Panc1 (cell line): ENCODE results near the gene GRHL1. TPM values are rescaled to one million over a fixed set of nuclear protein-coding genes. Genes with fewer than 3 reads are reported as not detected.

Experiments used
- ATAC-seq: fragments of 200-7000 bp; cut with Tn5 transposase; 2 replicates; pipeline ENCODE4 v1.9.1; 2020; ENCODE audit warnings: mild to moderate bottlenecking, moderate library complexity
- BruUV-seq: library from RNA; stranded (reverse); fragments of 400-500 nt; replicated peaks from 2 replicates; lab custom pipeline; 2021; lab: Mats Ljungman, UMichigan
- CTCF ChIA-PET: fragments of 300-600 bp; sonication (Branson Sonifier 250); formaldehyde crosslinking; loops from one replicate; lab custom pipeline; 2022; ENCODE audit warnings: antibody characterized with exemption; lab: Charles Lee
- POLR2A ChIA-PET: fragments of 300-600 bp; sonication (Branson Sonifier 250); formaldehyde crosslinking; loops from one replicate; lab custom pipeline; 2022; ENCODE audit warnings: antibody characterized with exemption; lab: Charles Lee
- DNase-seq: peaks from one replicate; pipeline ENCODE4 v3.0.0-alpha.2; 2010; ENCODE audit warnings: low read depth, low spot score
- H3K27ac ChIP-seq: 2 replicates; pipeline ENCODE4 v1.5.1; 2011; ENCODE audit warnings: mild to moderate bottlenecking, low read length, inconsistent platforms
- H3K27me3 ChIP-seq: fragments of 200-500 bp; sonication (Bioruptor generic); 2 replicates; pipeline ENCODE4 v1.6.0; 2014; ENCODE audit warnings: low read length, inconsistent platforms; ENCODE audit not compliant: control insufficient read depth, insufficient read depth
- H3K36me3 ChIP-seq: fragments of 200-500 bp; sonication (Bioruptor generic); 2 replicates; pipeline ENCODE4 v1.5.1; 2014; ENCODE audit warnings: inconsistent platforms, mild to moderate bottlenecking, low read length, moderate library complexity; ENCODE audit not compliant: control insufficient read depth, insufficient read depth
- H3K4me1 ChIP-seq: 2 replicates; pipeline ENCODE4 v1.5.1; 2011; ENCODE audit warnings: inconsistent platforms, mild to moderate bottlenecking, low read length, moderate library complexity; ENCODE audit not compliant: control insufficient read depth, insufficient read depth
- H3K4me3 ChIP-seq, 2 experiments: 2 replicates each; pipeline ENCODE4 v1.5.1; 2011 to 2012; ENCODE audit warnings: low read depth in 2 of 2, low read length in 2 of 2, mild to moderate bottlenecking in 2 of 2, inconsistent platforms in 1 of 2, moderate library complexity in 1 of 2
- H3K9me3 ChIP-seq: fragments of 200-500 bp; sonication (Bioruptor generic); 2 replicates; pipeline ENCODE4 v1.5.1; 2014; ENCODE audit warnings: low read depth, mild to moderate bottlenecking, inconsistent platforms, low read length, moderate library complexity; ENCODE audit not compliant: control insufficient read depth, insufficient read depth
- POLR2AphosphoS5 ChIP-seq: IDR thresholded peaks from 2 replicates; pipeline ENCODE4 v1.6.1; 2012; ENCODE audit warnings: mild to moderate bottlenecking, low read depth, low read length, moderate library complexity
- SIN3A ChIP-seq: IDR thresholded peaks from 2 replicates; pipeline ENCODE4 v1.6.1; 2012; ENCODE audit warnings: low read depth, mild to moderate bottlenecking, low read length, moderate library complexity, borderline replicate concordance; ENCODE audit not compliant: insufficient read depth
- TCF7L2 ChIP-seq: IDR thresholded peaks from 2 replicates; pipeline ENCODE4 v1.6.1; 2011; ENCODE audit warnings: mild to moderate bottlenecking, low read depth, low read length, inconsistent platforms
- in situ Hi-C: cut with HindIII; loops from 2 replicates; pipeline ENCODE4 v1.10.0; 2016; ENCODE audit warnings: low sequenced_read_pairs, low pct_unique_long_range_greater_than_20kb
- intact Hi-C: fragments of 100-400 bp; cut with micrococcal nuclease; formaldehyde crosslinking; loops from one replicate; pipeline ENCODE4 v1.10.0; 2022; ENCODE audit not compliant: unreplicated experiment
- total RNA-seq: library from RNA; stranded (reverse); gene quantifications from one replicate; pipeline ENCODE4 v1.2.1, GENCODE V29; 2021; ENCODE audit not compliant: unreplicated experiment
- TF ChIP-seq, protein P1 (sequence below), 2 experiments: IDR thresholded peaks; 2 replicates each; pipeline ENCODE4 v1.6.1; 2011 to 2012; ENCODE audit warnings: low read depth in 2 of 2, control low read depth in 1 of 2, low read length in 1 of 2, mild to moderate bottlenecking in 1 of 2, moderate library complexity in 1 of 2; ENCODE audit not compliant: insufficient read depth in 1 of 2
- TF ChIP-seq, protein P2 (sequence below): fragments of 450-650 bp; IDR thresholded peaks from 2 replicates; pipeline ENCODE4 v1.5.1; 2017; ENCODE audit warnings: mild to moderate bottlenecking

The GRHL1 gene
- total RNA-seq, 1 experiment from 2014 or later = 4.7 TPM

DNA sequence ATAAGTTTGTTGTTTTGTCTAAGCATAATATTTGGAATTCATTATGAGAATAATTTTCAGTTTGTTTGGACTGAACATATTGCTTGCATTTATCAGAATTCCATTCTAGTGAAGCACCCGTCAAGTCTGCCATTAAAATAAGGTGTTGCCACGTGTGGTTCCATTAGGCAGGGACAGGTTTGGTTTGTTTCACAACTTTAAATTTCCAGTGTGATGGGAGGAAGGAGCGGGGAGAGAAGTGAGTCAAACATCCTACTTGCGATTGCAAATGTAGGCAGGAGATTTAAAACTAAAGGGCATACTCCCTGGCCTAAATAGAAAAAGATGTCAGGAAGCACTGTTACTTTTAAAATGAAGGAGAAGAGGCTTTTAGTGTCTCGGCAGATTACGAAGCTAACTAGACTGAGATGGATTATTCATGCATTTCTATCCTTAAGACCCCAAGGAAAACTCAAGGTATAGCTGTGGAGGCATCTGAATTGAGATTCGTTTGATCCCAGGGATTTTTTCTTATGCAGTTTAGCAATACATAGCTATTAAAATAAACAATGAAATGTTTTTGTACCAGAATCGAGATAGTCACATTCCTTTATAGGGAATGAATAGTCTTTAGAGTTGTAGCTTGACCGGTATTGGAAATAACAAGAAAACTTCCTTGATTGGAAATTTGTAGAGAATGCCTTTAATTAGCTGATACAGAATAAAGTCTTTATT is 19.8 kb downstream of the GRHL1 start:
- H3K4me3 ChIP-seq = no peak overlapping the region
- ChIA-PET POLR2A (interaction anchor here (0.6 kb wide), 1 partner anchor 108 kb away, joined by 5 read pairs; no protein-coding TSS in a partner anchor), CTCF (interaction anchor here (0.6 to 1.4 kb wide), 2 partner anchors 13 to 14 kb away, joined by 4 to 6 read pairs; no protein-coding TSS in a partner anchor)
- H3K4me1 ChIP-seq = peaks cover 29% of the 10 kb centered on the region
- no peaks in the 10 kb centered on the region for H3K27me3 ChIP-seq
- in situ Hi-C loops (no loop called here), intact Hi-C loops (no loop called here)
- BruUV-seq = no TSS peak
- TF ChIP-seq TCF7L2 (no peak), POLR2AphosphoS5 (no peak), SIN3A (no peak)
- TF ChIP-seq, protein P1, sequence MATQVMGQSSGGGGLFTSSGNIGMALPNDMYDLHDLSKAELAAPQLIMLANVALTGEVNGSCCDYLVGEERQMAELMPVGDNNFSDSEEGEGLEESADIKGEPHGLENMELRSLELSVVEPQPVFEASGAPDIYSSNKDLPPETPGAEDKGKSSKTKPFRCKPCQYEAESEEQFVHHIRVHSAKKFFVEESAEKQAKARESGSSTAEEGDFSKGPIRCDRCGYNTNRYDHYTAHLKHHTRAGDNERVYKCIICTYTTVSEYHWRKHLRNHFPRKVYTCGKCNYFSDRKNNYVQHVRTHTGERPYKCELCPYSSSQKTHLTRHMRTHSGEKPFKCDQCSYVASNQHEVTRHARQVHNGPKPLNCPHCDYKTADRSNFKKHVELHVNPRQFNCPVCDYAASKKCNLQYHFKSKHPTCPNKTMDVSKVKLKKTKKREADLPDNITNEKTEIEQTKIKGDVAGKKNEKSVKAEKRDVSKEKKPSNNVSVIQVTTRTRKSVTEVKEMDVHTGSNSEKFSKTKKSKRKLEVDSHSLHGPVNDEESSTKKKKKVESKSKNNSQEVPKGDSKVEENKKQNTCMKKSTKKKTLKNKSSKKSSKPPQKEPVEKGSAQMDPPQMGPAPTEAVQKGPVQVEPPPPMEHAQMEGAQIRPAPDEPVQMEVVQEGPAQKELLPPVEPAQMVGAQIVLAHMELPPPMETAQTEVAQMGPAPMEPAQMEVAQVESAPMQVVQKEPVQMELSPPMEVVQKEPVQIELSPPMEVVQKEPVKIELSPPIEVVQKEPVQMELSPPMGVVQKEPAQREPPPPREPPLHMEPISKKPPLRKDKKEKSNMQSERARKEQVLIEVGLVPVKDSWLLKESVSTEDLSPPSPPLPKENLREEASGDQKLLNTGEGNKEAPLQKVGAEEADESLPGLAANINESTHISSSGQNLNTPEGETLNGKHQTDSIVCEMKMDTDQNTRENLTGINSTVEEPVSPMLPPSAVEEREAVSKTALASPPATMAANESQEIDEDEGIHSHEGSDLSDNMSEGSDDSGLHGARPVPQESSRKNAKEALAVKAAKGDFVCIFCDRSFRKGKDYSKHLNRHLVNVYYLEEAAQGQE (IDR thresholded peaks at IDR 0.05; ENCODE audit: insufficient read depth in 1 of 2, low read depth in 2 of 2, low read length in 1 of 2) = no peak
- TF ChIP-seq, protein P2, sequence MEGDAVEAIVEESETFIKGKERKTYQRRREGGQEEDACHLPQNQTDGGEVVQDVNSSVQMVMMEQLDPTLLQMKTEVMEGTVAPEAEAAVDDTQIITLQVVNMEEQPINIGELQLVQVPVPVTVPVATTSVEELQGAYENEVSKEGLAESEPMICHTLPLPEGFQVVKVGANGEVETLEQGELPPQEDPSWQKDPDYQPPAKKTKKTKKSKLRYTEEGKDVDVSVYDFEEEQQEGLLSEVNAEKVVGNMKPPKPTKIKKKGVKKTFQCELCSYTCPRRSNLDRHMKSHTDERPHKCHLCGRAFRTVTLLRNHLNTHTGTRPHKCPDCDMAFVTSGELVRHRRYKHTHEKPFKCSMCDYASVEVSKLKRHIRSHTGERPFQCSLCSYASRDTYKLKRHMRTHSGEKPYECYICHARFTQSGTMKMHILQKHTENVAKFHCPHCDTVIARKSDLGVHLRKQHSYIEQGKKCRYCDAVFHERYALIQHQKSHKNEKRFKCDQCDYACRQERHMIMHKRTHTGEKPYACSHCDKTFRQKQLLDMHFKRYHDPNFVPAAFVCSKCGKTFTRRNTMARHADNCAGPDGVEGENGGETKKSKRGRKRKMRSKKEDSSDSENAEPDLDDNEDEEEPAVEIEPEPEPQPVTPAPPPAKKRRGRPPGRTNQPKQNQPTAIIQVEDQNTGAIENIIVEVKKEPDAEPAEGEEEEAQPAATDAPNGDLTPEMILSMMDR = no peak
- no peaks in the 10 kb centered on the region for H3K9me3 ChIP-seq
- no peak overlapping the region for H3K27ac ChIP-seq
- DNase-seq (no peak), ATAC-seq (no peak)
- no peaks in the 10 kb centered on the region for H3K36me3 ChIP-seq

DNA sequence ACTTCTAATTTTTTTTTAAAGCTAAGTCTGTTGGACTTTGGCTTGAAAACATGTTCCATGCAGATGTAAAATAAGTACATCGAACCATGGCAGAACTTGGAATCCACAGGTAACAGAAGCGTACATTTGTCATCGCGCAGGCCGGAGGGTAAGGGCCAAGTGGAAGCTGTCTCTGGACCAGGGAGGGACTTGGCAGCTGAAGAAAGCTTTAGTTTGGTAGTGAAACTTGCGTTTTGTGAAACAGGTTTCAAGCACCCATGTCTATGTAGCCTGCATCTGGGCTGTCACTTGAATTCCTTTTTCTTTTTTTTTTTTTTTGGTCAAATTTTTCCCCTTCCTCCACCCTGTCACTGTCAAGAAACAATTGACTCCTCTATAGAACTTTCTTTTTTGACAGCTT is 20.4 kb downstream of the GRHL1 start:
- no peak overlapping the region for H3K27ac ChIP-seq
- peaks cover 35% of the 10 kb centered on the region for H3K4me1 ChIP-seq
- BruUV-seq = no TSS peak
- ATAC-seq = no peak
- ChIA-PET CTCF (interaction anchor here (1.4 kb wide), 1 partner anchor 12 kb away, joined by 6 read pairs; no protein-coding TSS in a partner anchor), POLR2A (interaction anchor here (0.6 kb wide), 1 partner anchor 108 kb away, joined by 5 read pairs; no protein-coding TSS in a partner anchor)
- intact Hi-C loops = no loop called here
- no peaks in the 10 kb centered on the region for H3K27me3 ChIP-seq
- in situ Hi-C loops = no loop called here
- no peaks in the 10 kb centered on the region for H3K9me3 ChIP-seq
- H3K36me3 ChIP-seq = no peaks in the 10 kb centered on the region
- DNase-seq = no peak
- no peak overlapping the region for H3K4me3 ChIP-seq
- TF ChIP-seq, protein P1 (IDR thresholded peaks at IDR 0.05; ENCODE audit: insufficient read depth in 1 of 2, low read depth in 2 of 2, low read length in 1 of 2) = no peak
- TF ChIP-seq POLR2AphosphoS5 (no peak), SIN3A (no peak), TCF7L2 (no peak)
- TF ChIP-seq, protein P2 = no peak
